ENCODE results near the gene FOXP1. TPM values are rescaled to one million over a fixed set of nuclear protein-coding genes. Genes with fewer than 3 reads are reported as not detected.
A peak's percentile ranks its signal among the peaks of the same experiment; 100 is the strongest.

Gene FOXP1
- polyA plus RNA-seq, 6 donors from 2014 or later, result 441 to 620 (median 523) TPM

GRCh38 chr3:71238355-71238757, 345.2 kb downstream of the FOXP1 start:
- H3K4me3 Mint-ChIP-seq, result peak overlapping the region in 2 of 8 donors; percentile 18 to 48
- ATAC-seq (ENCODE audit: low read depth in 2 of 2) (no peak), DNase-seq (no peak)
- H3K9me3 Mint-ChIP-seq, result no peaks in the 10 kb centered on the region
- H3K27me3 Mint-ChIP-seq, result no peaks in the 10 kb centered on the region
- peaks cover 39 to 87% (median 60%) of the 10 kb centered on the region in 3 donors for H3K4me1 Mint-ChIP-seq
- peaks cover 0 to 13% of the 10 kb centered on the region in 2 donors for H3K36me3 Mint-ChIP-seq
- peak overlapping the region; percentile 16 to 78 (median 49) for H3K27ac Mint-ChIP-seq

- no peaks in the 10 kb centered on the region for H3K9me3 Mint-ChIP-seq
- peaks cover 38 to 84% (median 59%) of the 10 kb centered on the region in 3 donors for H3K4me1 Mint-ChIP-seq
- peak overlapping the region in 5 of 6 donors; percentile 16 to 94 (median 35) for H3K27ac Mint-ChIP-seq
- no peaks in the 10 kb centered on the region for H3K27me3 Mint-ChIP-seq
- ATAC-seq (ENCODE audit: low read depth in 2 of 2) (no peak), DNase-seq (no peak)
- H3K4me3 Mint-ChIP-seq, result peak overlapping the region in 3 of 8 donors; percentile 21 to 80 (median 29)
- peaks cover 0 to 13% of the 10 kb centered on the region in 2 donors for H3K36me3 Mint-ChIP-seq
Observed at GRCh38 chr3:71237672-71238071, 345.9 kb downstream of the FOXP1 start.

GRCh38 chr3:71235846-71236245, 347.7 kb downstream of the FOXP1 start:
- Mint-ChIP-seq H3K4me1 (peaks cover 51 to 85% (median 63%) of the 10 kb centered on the region in 3 donors), H3K27me3 (no peaks in the 10 kb centered on the region), H3K36me3 (peaks cover 0 to 9% of the 10 kb centered on the region in 2 donors), H3K27ac (peak overlapping the region in 3 of 6 donors; percentile 69 to 84 (median 78)), H3K9me3 (no peaks in the 10 kb centered on the region), H3K4me3 (peak overlapping the region in 1 of 8 donors; percentile 61)
- ATAC-seq (ENCODE audit: low read depth in 2 of 2) (no peak), DNase-seq (no peak)

GRCh38 chr3:71232895-71233294, 350.6 kb downstream of the FOXP1 start:
- ATAC-seq (ENCODE audit: low read depth in 2 of 2) (no peak), DNase-seq (no peak)
- peak overlapping the region in 4 of 6 donors; percentile 78 to 98 (median 90) for H3K27ac Mint-ChIP-seq
- peak overlapping the region in 1 of 8 donors; percentile 6 for H3K4me3 Mint-ChIP-seq
- no peaks in the 10 kb centered on the region for H3K27me3 Mint-ChIP-seq
- H3K36me3 Mint-ChIP-seq, result peaks cover 0 to 5% of the 10 kb centered on the region in 2 donors
- no peaks in the 10 kb centered on the region for H3K9me3 Mint-ChIP-seq
- peaks cover 46 to 79% (median 53%) of the 10 kb centered on the region in 3 donors for H3K4me1 Mint-ChIP-seq

GRCh38 chr3:71232175-71232679, 351.3 kb downstream of the FOXP1 start:
- DNase-seq, result no peak
- Mint-ChIP-seq H3K27ac (peak overlapping the region in 4 of 6 donors; percentile 8 to 92 (median 81)), H3K4me1 (peaks cover 46 to 79% (median 53%) of the 10 kb centered on the region in 3 donors), H3K9me3 (no peaks in the 10 kb centered on the region), H3K27me3 (no peaks in the 10 kb centered on the region), H3K4me3 (peak overlapping the region in 1 of 8 donors; percentile 22), H3K36me3 (peaks cover 0 to under 1% of the 10 kb centered on the region in 2 donors)
- ATAC-seq (ENCODE audit: low read depth in 2 of 2), result no peak

- no peaks in the 10 kb centered on the region for H3K27me3 Mint-ChIP-seq
- peak overlapping the region in 1 of 8 donors; percentile 8 for H3K4me3 Mint-ChIP-seq
- no peaks in the 10 kb centered on the region for H3K36me3 Mint-ChIP-seq
- ATAC-seq (ENCODE audit: low read depth in 2 of 2), result no peak
- no peaks in the 10 kb centered on the region for H3K9me3 Mint-ChIP-seq
- DNase-seq, result no peak
- peak overlapping the region in 3 of 6 donors; percentile 8 to 92 (median 78) for H3K27ac Mint-ChIP-seq
- peaks cover 51 to 81% (median 55%) of the 10 kb centered on the region in 3 donors for H3K4me1 Mint-ChIP-seq
Observed at GRCh38 chr3:71231680-71232079, 351.8 kb downstream of the FOXP1 start.

- Mint-ChIP-seq H3K4me3 (no peak overlapping the region), H3K9me3 (no peaks in the 10 kb centered on the region), H3K36me3 (no peaks in the 10 kb centered on the region), H3K27me3 (no peaks in the 10 kb centered on the region), H3K4me1 (peaks cover 52 to 85% (median 64%) of the 10 kb centered on the region in 3 donors), H3K27ac (peak overlapping the region in 5 of 6 donors; percentile 36 to 89 (median 44))
- ATAC-seq (ENCODE audit: low read depth in 2 of 2) (no peak), DNase-seq (no peak)
Observed at GRCh38 chr3:71229905-71230657, 353.4 kb downstream of the FOXP1 start.

- Mint-ChIP-seq H3K9me3 (no peaks in the 10 kb centered on the region), H3K4me3 (peak overlapping the region in 4 of 8 donors; percentile 4 to 61 (median 24)), H3K36me3 (peaks cover under 1 to 5% of the 10 kb centered on the region in 2 donors), H3K27me3 (no peaks in the 10 kb centered on the region), H3K27ac (peak overlapping the region; percentile 54 to 89 (median 78)), H3K4me1 (peaks cover 60 to 87% (median 78%) of the 10 kb centered on the region in 3 donors)
- no peak for ATAC-seq (ENCODE audit: low read depth in 2 of 2)
- no peak for DNase-seq
Observed at GRCh38 chr3:71228156-71228866, 355.2 kb downstream of the FOXP1 start.

GRCh38 chr3:71227270-71227661, 356.3 kb downstream of the FOXP1 start:
- ATAC-seq (ENCODE audit: low read depth in 2 of 2) (peak; percentile 68 to 77), DNase-seq (peak; percentile 26)
- Mint-ChIP-seq H3K27me3 (no peaks in the 10 kb centered on the region), H3K4me1 (peaks cover 61 to 88% (median 78%) of the 10 kb centered on the region in 3 donors), H3K4me3 (peak overlapping the region; percentile 24 to 90 (median 69)), H3K9me3 (peaks cover 0 to 3% (median 0%) of the 10 kb centered on the region in 7 donors), H3K27ac (peak overlapping the region; percentile 89 to 99 (median 97)), H3K36me3 (peaks cover 11 to 12% of the 10 kb centered on the region in 2 donors)

- Mint-ChIP-seq H3K4me1 (peaks cover 56 to 84% (median 74%) of the 10 kb centered on the region in 3 donors), H3K27me3 (no peaks in the 10 kb centered on the region), H3K27ac (peak overlapping the region; percentile 89 to 99 (median 97)), H3K36me3 (peaks cover 12 to 13% of the 10 kb centered on the region in 2 donors), H3K4me3 (peak overlapping the region; percentile 59 to 90 (median 69)), H3K9me3 (peaks cover 0 to 4% (median 0%) of the 10 kb centered on the region in 7 donors)
- DNase-seq (peak; percentile 23), ATAC-seq (ENCODE audit: low read depth in 2 of 2) (peak; percentile 51 to 66)
Observed at GRCh38 chr3:71226565-71227269, 356.8 kb downstream of the FOXP1 start.

GRCh38 chr3:71225951-71226564, 357.5 kb downstream of the FOXP1 start:
- peak overlapping the region in 7 of 8 donors; percentile 59 to 90 (median 73) for H3K4me3 Mint-ChIP-seq
- ATAC-seq (ENCODE audit: low read depth in 2 of 2) (peak in 1 of 2 donors; percentile 2), DNase-seq (no peak)
- H3K27me3 Mint-ChIP-seq, result no peaks in the 10 kb centered on the region
- peaks cover 0 to 10% (median 2%) of the 10 kb centered on the region in 7 donors for H3K9me3 Mint-ChIP-seq
- peaks cover 18 to 19% of the 10 kb centered on the region in 2 donors for H3K36me3 Mint-ChIP-seq
- peak overlapping the region; percentile 89 to 99 (median 97) for H3K27ac Mint-ChIP-seq
- peaks cover 56 to 84% (median 74%) of the 10 kb centered on the region in 3 donors for H3K4me1 Mint-ChIP-seq

- Mint-ChIP-seq H3K27ac (peak overlapping the region; percentile 47 to 99 (median 95)), H3K4me1 (peaks cover 57 to 81% (median 77%) of the 10 kb centered on the region in 3 donors), H3K27me3 (no peaks in the 10 kb centered on the region), H3K36me3 (peaks cover 20 to 22% of the 10 kb centered on the region in 2 donors), H3K9me3 (peaks cover 0 to 12% (median 2%) of the 10 kb centered on the region in 7 donors), H3K4me3 (peak overlapping the region in 2 of 8 donors; percentile 61 to 90)
- DNase-seq (no peak), ATAC-seq (ENCODE audit: low read depth in 2 of 2) (no peak)
Observed at GRCh38 chr3:71225002-71225684, 358.4 kb downstream of the FOXP1 start.

Data from naive B cell (primary cell).